Stomach (tissue), 4 donors: ENCODE results near the gene IQUB.

Experiments used
- CTCF ChIP-seq, 7 experiments: fragments of 450-650 bp in 4 of 7; fragments of 200-600 bp in 3 of 7; sonication (generic) in 3 of 7; IDR thresholded peaks; one replicate each; pipeline ENCODE4 v1.5.1; 2016 to 2019; ENCODE audit warnings: antibody characterized with exemption in 7 of 7, control low read depth in 2 of 7, mild to moderate bottlenecking in 1 of 7
- POLR2A ChIP-seq, 4 donors: fragments of 450-650 bp; IDR thresholded peaks; one replicate each; pipeline ENCODE4 v1.6.1; 2016; ENCODE audit warnings: antibody characterized with exemption in 4 of 4, control low read depth in 2 of 4, mild to moderate bottlenecking in 1 of 4, moderate library complexity in 1 of 4
- POLR2AphosphoS5 ChIP-seq, 3 donors: sonication (generic); formaldehyde crosslinking; IDR thresholded peaks; one replicate each; pipeline ENCODE4 v1.6.1; 2016; ENCODE audit warnings: antibody characterized with exemption in 3 of 3

- TF ChIP-seq POLR2A (IDR thresholded peaks at IDR 0.05) (no peak), CTCF (IDR thresholded peaks at IDR 0.05) (no peak), POLR2AphosphoS5 (IDR thresholded peaks at IDR 0.05) (no peak)
Measured at GRCh38 chr7:123484199-123484598, 50.2 kb downstream of the IQUB start.
